ENCODE data around the gene TTC9B.
A peak's percentile ranks its signal among the peaks of the same experiment; 100 is the strongest.

Gene TTC9B

GRCh38 chr19:40214936-40215335 is 3.2 kb downstream of the TTC9B start:
- no peak overlapping the region for H2BK120ac ChIP-seq (ENCODE audit: low read depth, low read length)
- H3K27me3 ChIP-seq (ENCODE audit: insufficient read depth, low read length, poor library complexity), result no peaks in the 10 kb centered on the region
- H4K8ac ChIP-seq (ENCODE audit: low read depth, low read length), result no peak overlapping the region
- H3K4me1 ChIP-seq (ENCODE audit: control insufficient read depth, low read depth, low read length), result no peaks in the 10 kb centered on the region
- H3K36me3 ChIP-seq (ENCODE audit: control insufficient read depth, insufficient read depth, low read length), result no peaks in the 10 kb centered on the region
- H3K4ac ChIP-seq (ENCODE audit: low read depth, low read length), result no peak overlapping the region
- H3K27ac ChIP-seq (ENCODE audit: low read depth, low read length), result no peak overlapping the region
- no peak overlapping the region for H2BK5ac ChIP-seq (ENCODE audit: low read length)
- no peak overlapping the region for H3K4me3 ChIP-seq (ENCODE audit: low read length)
- no peak overlapping the region for H3K56ac ChIP-seq (ENCODE audit: low read length)
- H2BK15ac ChIP-seq (replicated peaks; ENCODE audit: low read depth), result no peak overlapping the region
- no peak overlapping the region for H2AK5ac ChIP-seq (ENCODE audit: low read length)
- no peak overlapping the region for H3K9ac ChIP-seq (ENCODE audit: low read length)
- no peaks in the 10 kb centered on the region for H3K79me2 ChIP-seq (ENCODE audit: control insufficient read depth, insufficient read depth, low read length)
- no peak overlapping the region for H4K5ac ChIP-seq (ENCODE audit: low read length)
- no peaks in the 10 kb centered on the region for H3K79me1 ChIP-seq (ENCODE audit: low read length)
- H3K18ac ChIP-seq (ENCODE audit: low read length), result no peak overlapping the region
- no CpG with 5 or more reads among the region's 22 CpGs for WGBS (ENCODE audit: extremely low coverage, insufficient coverage, low lambda C conversion rate)
- no peak for DNase-seq
- no peak overlapping the region for H3K23ac ChIP-seq (ENCODE audit: low read length)
- H3K4me2 ChIP-seq (ENCODE audit: low read length), result no peak overlapping the region

DNA sequence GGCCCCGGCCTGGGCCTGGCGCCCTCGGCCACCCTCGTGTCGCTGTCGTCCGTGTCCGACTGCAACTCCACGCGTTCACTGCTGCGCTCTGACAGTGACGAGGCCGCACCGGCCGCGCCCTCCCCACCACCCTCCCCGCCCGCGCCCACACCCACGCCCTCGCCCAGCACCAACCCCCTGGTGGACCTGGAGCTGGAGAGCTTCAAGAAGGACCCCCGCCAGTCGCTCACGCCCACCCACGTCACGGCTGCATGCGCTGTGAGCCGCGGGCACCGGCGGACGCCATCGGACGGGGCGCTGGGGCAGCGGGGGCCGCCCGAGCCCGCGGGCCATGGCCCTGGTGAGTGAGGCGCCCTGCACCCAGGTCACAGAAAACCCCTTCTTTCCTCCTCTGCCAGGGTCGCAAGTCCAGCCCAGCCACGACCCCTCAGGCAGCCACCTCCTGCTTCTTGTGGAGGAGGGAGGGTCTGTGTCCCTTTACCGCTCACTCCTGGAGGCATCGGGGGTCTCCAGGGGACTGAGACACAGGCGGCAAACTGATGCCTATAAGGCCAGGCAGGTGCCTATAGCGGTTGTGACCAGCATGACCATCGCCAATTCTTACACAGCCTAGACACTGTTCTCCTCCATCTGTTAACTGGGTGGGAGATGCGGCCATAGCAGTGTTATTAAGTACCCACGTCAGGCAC is 4.2 kb downstream of the TTC9B start:
- Histone ChIP-seq H3K4me1 (ENCODE audit: control insufficient read depth, low read depth, low read length) (no peaks in the 10 kb centered on the region), H3K27ac (ENCODE audit: low read depth, low read length) (no peak overlapping the region), H3K4me3 (ENCODE audit: low read length) (no peak overlapping the region), H3K56ac (ENCODE audit: low read length) (no peak overlapping the region), H2AK5ac (ENCODE audit: low read length) (no peak overlapping the region), H2BK5ac (ENCODE audit: low read length) (no peak overlapping the region), H2BK120ac (ENCODE audit: low read depth, low read length) (no peak overlapping the region), H3K9ac (ENCODE audit: low read length) (no peak overlapping the region), H4K5ac (ENCODE audit: low read length) (no peak overlapping the region), H3K4me2 (ENCODE audit: low read length) (no peak overlapping the region), H3K79me2 (ENCODE audit: control insufficient read depth, insufficient read depth, low read length) (no peaks in the 10 kb centered on the region), H3K18ac (ENCODE audit: low read length) (no peak overlapping the region), H2BK15ac (replicated peaks; ENCODE audit: low read depth) (no peak overlapping the region), H3K27me3 (ENCODE audit: insufficient read depth, low read length, poor library complexity) (no peaks in the 10 kb centered on the region), H3K36me3 (ENCODE audit: control insufficient read depth, insufficient read depth, low read length) (no peaks in the 10 kb centered on the region), H3K23ac (ENCODE audit: low read length) (no peak overlapping the region), H3K79me1 (ENCODE audit: low read length) (no peaks in the 10 kb centered on the region), H4K8ac (ENCODE audit: low read depth, low read length) (no peak overlapping the region), H3K4ac (ENCODE audit: low read depth, low read length) (no peak overlapping the region)
- DNase-seq, result no peak
- WGBS (ENCODE audit: extremely low coverage, insufficient coverage, low lambda C conversion rate), result no CpG with 5 or more reads among the region's 50 CpGs

DNA sequence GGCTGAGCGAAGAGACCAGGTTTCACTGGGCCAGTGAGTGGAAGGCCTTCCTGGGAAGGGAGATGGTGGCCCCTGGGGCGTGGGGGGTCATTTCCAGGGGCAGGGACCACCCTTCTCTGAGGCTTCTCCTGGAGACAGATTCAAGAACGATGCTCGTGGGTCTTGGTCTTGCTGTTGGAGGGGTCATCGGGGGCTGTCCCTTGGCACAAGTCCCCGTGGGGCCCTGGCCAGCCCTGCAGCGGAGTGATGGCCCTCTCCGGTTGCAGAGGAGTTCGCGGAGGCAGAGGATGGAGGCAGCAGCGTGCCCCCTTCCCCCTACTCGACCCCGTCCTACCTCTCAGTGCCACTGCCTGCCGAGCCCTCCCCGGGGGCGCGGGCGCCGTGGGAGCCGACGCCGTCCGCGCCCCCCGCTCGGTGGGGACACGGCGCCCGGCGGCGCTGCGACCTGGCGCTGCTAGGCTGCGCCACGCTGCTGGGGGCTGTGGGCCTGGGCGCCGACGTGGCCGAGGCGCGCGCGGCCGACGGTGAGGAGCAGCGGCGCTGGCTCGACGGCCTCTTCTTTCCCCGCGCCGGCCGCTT is 4.8 kb downstream of the TTC9B start:
- no peak overlapping the region for H3K23ac ChIP-seq (ENCODE audit: low read length)
- H3K18ac ChIP-seq (ENCODE audit: low read length), result no peak overlapping the region
- H3K56ac ChIP-seq (ENCODE audit: low read length), result no peak overlapping the region
- WGBS (ENCODE audit: extremely low coverage, insufficient coverage, low lambda C conversion rate), result no CpG with 5 or more reads among the region's 53 CpGs
- H3K4me2 ChIP-seq (ENCODE audit: low read length), result no peak overlapping the region
- no peak overlapping the region for H3K4ac ChIP-seq (ENCODE audit: low read depth, low read length)
- DNase-seq, result no peak
- H3K79me2 ChIP-seq (ENCODE audit: control insufficient read depth, insufficient read depth, low read length), result no peaks in the 10 kb centered on the region
- H3K4me1 ChIP-seq (ENCODE audit: control insufficient read depth, low read depth, low read length), result no peaks in the 10 kb centered on the region
- H3K4me3 ChIP-seq (ENCODE audit: low read length), result no peak overlapping the region
- no peaks in the 10 kb centered on the region for H3K36me3 ChIP-seq (ENCODE audit: control insufficient read depth, insufficient read depth, low read length)
- H3K79me1 ChIP-seq (ENCODE audit: low read length), result no peaks in the 10 kb centered on the region
- H2BK5ac ChIP-seq (ENCODE audit: low read length), result no peak overlapping the region
- H4K5ac ChIP-seq (ENCODE audit: low read length), result no peak overlapping the region
- H3K27me3 ChIP-seq (ENCODE audit: insufficient read depth, low read length, poor library complexity), result no peaks in the 10 kb centered on the region
- no peak overlapping the region for H2AK5ac ChIP-seq (ENCODE audit: low read length)
- no peak overlapping the region for H4K8ac ChIP-seq (ENCODE audit: low read depth, low read length)
- H2BK120ac ChIP-seq (ENCODE audit: low read depth, low read length), result no peak overlapping the region
- no peak overlapping the region for H3K9ac ChIP-seq (ENCODE audit: low read length)
- H3K27ac ChIP-seq (ENCODE audit: low read depth, low read length), result no peak overlapping the region
- no peak overlapping the region for H2BK15ac ChIP-seq (replicated peaks; ENCODE audit: low read depth)

DNA sequence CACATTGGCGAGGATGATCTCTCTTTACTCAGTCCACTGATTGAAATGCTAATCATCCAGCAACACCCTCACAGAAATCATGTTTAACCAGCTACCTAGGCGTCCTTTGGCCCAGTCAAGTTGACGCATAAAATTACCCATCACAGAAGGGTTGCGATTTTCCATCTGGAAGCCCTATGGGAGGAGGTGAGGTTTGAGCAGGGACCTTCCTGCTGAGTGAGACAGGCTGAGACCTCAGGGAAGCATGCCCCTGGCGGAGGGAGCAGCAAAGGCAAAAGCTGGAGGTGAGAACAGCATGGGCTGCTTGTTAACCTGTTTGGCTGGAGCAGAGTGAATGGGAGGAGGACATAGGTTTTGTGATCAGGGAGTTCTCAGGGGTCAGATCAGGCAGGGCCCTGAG is 7.3 kb downstream of the TTC9B start:
- peak; percentile 41 for DNase-seq
- no peak overlapping the region for H4K5ac ChIP-seq (ENCODE audit: low read length)
- H3K79me2 ChIP-seq (ENCODE audit: control insufficient read depth, insufficient read depth, low read length), result no peaks in the 10 kb centered on the region
- no peaks in the 10 kb centered on the region for H3K79me1 ChIP-seq (ENCODE audit: low read length)
- H4K8ac ChIP-seq (ENCODE audit: low read depth, low read length), result no peak overlapping the region
- no peak overlapping the region for H3K4me2 ChIP-seq (ENCODE audit: low read length)
- no peaks in the 10 kb centered on the region for H3K27me3 ChIP-seq (ENCODE audit: insufficient read depth, low read length, poor library complexity)
- H3K56ac ChIP-seq (ENCODE audit: low read length), result no peak overlapping the region
- no peak overlapping the region for H2BK15ac ChIP-seq (replicated peaks; ENCODE audit: low read depth)
- H3K18ac ChIP-seq (ENCODE audit: low read length), result no peak overlapping the region
- no peak overlapping the region for H3K27ac ChIP-seq (ENCODE audit: low read depth, low read length)
- H3K9ac ChIP-seq (ENCODE audit: low read length), result no peak overlapping the region
- H2BK5ac ChIP-seq (ENCODE audit: low read length), result no peak overlapping the region
- H2BK120ac ChIP-seq (ENCODE audit: low read depth, low read length), result no peak overlapping the region
- no CpG with 5 or more reads among the region's 5 CpGs for WGBS (ENCODE audit: extremely low coverage, insufficient coverage, low lambda C conversion rate)
- no peak overlapping the region for H3K4me3 ChIP-seq (ENCODE audit: low read length)
- H2AK5ac ChIP-seq (ENCODE audit: low read length), result no peak overlapping the region
- no peak overlapping the region for H3K4ac ChIP-seq (ENCODE audit: low read depth, low read length)
- H3K23ac ChIP-seq (ENCODE audit: low read length), result no peak overlapping the region
- no peaks in the 10 kb centered on the region for H3K36me3 ChIP-seq (ENCODE audit: control insufficient read depth, insufficient read depth, low read length)
- H3K4me1 ChIP-seq (ENCODE audit: control insufficient read depth, low read depth, low read length), result no peaks in the 10 kb centered on the region

DNA sequence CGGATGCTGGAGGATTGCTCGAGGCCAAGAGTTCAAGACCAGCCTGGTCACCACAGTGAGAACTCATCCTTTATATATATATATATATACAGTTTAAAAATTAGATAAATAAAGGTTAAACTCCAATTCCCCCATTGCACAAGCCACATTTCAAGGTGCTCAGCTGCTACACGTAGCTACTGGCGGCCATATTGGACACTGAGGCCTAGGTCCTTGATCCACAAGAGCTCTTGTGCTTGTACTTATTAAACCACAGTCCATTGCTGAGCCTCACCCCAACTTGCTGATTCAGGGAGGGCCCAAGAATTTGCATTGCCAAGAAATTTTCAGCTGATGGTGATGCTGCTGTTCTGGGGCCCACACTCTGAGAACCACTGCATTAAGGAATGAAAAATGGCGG is 9.6 kb downstream of the TTC9B start:
- H3K27ac ChIP-seq (ENCODE audit: low read depth, low read length), result no peak overlapping the region
- H2AK5ac ChIP-seq (ENCODE audit: low read length), result no peak overlapping the region
- H4K8ac ChIP-seq (ENCODE audit: low read depth, low read length), result no peak overlapping the region
- H3K27me3 ChIP-seq (ENCODE audit: insufficient read depth, low read length, poor library complexity), result no peaks in the 10 kb centered on the region
- no peaks in the 10 kb centered on the region for H3K4me1 ChIP-seq (ENCODE audit: control insufficient read depth, low read depth, low read length)
- H3K36me3 ChIP-seq (ENCODE audit: control insufficient read depth, insufficient read depth, low read length), result no peaks in the 10 kb centered on the region
- no peaks in the 10 kb centered on the region for H3K79me1 ChIP-seq (ENCODE audit: low read length)
- no peak overlapping the region for H2BK120ac ChIP-seq (ENCODE audit: low read depth, low read length)
- no peak overlapping the region for H3K9ac ChIP-seq (ENCODE audit: low read length)
- no peak overlapping the region for H3K23ac ChIP-seq (ENCODE audit: low read length)
- no peak overlapping the region for H2BK5ac ChIP-seq (ENCODE audit: low read length)
- no peaks in the 10 kb centered on the region for H3K79me2 ChIP-seq (ENCODE audit: control insufficient read depth, insufficient read depth, low read length)
- WGBS (ENCODE audit: extremely low coverage, insufficient coverage, low lambda C conversion rate), result no CpG with 5 or more reads among the region's 5 CpGs
- H4K5ac ChIP-seq (ENCODE audit: low read length), result no peak overlapping the region
- no peak overlapping the region for H3K4me2 ChIP-seq (ENCODE audit: low read length)
- H3K4me3 ChIP-seq (ENCODE audit: low read length), result no peak overlapping the region
- H3K18ac ChIP-seq (ENCODE audit: low read length), result no peak overlapping the region
- DNase-seq, result no peak
- H2BK15ac ChIP-seq (replicated peaks; ENCODE audit: low read depth), result no peak overlapping the region
- no peak overlapping the region for H3K4ac ChIP-seq (ENCODE audit: low read depth, low read length)
- H3K56ac ChIP-seq (ENCODE audit: low read length), result no peak overlapping the region

DNA sequence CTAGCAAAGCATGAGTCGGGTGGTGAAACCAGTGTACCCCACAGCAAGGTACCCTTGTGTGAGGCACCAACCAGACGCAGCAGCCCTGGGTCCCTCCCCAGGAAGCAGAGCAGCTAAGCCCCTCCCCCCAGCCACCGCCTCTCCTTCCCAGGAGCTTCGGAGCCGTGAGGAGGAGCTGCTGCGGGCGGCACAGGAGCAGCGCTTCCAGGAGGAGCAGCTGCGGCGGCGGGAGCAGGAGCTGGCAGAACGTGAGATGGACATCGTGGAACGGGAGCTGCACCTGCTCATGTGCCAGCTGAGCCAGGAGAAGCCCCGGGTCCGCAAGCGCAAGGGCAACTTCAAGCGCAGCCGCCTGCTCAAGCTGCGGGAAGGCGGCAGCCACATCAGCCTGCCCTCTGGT is 12.4 kb downstream of the TTC9B start:
- Histone ChIP-seq H4K5ac (ENCODE audit: low read length) (no peak overlapping the region), H2BK120ac (ENCODE audit: low read depth, low read length) (no peak overlapping the region), H2AK5ac (ENCODE audit: low read length) (no peak overlapping the region), H3K4ac (ENCODE audit: low read depth, low read length) (no peak overlapping the region), H3K56ac (ENCODE audit: low read length) (no peak overlapping the region), H3K23ac (ENCODE audit: low read length) (no peak overlapping the region), H2BK5ac (ENCODE audit: low read length) (no peak overlapping the region), H3K27me3 (ENCODE audit: insufficient read depth, low read length, poor library complexity) (no peaks in the 10 kb centered on the region), H3K27ac (ENCODE audit: low read depth, low read length) (no peak overlapping the region), H3K9ac (ENCODE audit: low read length) (no peak overlapping the region), H3K18ac (ENCODE audit: low read length) (no peak overlapping the region), H3K4me2 (ENCODE audit: low read length) (no peak overlapping the region), H3K79me2 (ENCODE audit: control insufficient read depth, insufficient read depth, low read length) (no peaks in the 10 kb centered on the region), H3K4me3 (ENCODE audit: low read length) (no peak overlapping the region), H2BK15ac (replicated peaks; ENCODE audit: low read depth) (no peak overlapping the region), H3K4me1 (ENCODE audit: control insufficient read depth, low read depth, low read length) (no peaks in the 10 kb centered on the region), H3K79me1 (ENCODE audit: low read length) (no peaks in the 10 kb centered on the region), H4K8ac (ENCODE audit: low read depth, low read length) (no peak overlapping the region), H3K36me3 (ENCODE audit: control insufficient read depth, insufficient read depth, low read length) (no peaks in the 10 kb centered on the region)
- no peak for DNase-seq
- WGBS (ENCODE audit: extremely low coverage, insufficient coverage, low lambda C conversion rate), result no CpG with 5 or more reads among the region's 21 CpGs

All from mesendoderm (in vitro differentiated cells).